Adipocyte (in vitro differentiated cells): Measurements from ENCODE around the gene ACTMAP.

ENCODE experiments used
- DNase-seq: peaks from one replicate; pipeline ENCODE4 v3.0.0-alpha.2; 2015; ENCODE audit warnings: low read depth
- H3K27me3 ChIP-seq: replicated peaks from 2 replicates; pipeline ENCODE4 v1.7.0; 2013; ENCODE audit warnings: mild to moderate bottlenecking, low read length, moderate library complexity; ENCODE audit not compliant: control insufficient read depth, insufficient read depth
- H3K36me3 ChIP-seq: 2 replicates; pipeline ENCODE4 v1.7.0; 2013; ENCODE audit warnings: low read length, mild to moderate bottlenecking, moderate library complexity; ENCODE audit not compliant: control insufficient read depth, insufficient read depth, severe bottlenecking
- H3K4me1 ChIP-seq: 2 replicates; pipeline ENCODE4 v1.7.0; 2013; ENCODE audit warnings: mild to moderate bottlenecking, low read length, moderate library complexity; ENCODE audit not compliant: control insufficient read depth, insufficient read depth
- H3K4me3 ChIP-seq: 2 replicates; pipeline ENCODE4 v1.7.0; 2013; ENCODE audit warnings: mild to moderate bottlenecking, low read length, moderate library complexity
- H3K9ac ChIP-seq: 2 replicates; pipeline ENCODE4 v1.7.0; 2013; ENCODE audit warnings: mild to moderate bottlenecking, low read length, moderate library complexity
- H3K9me3 ChIP-seq: 2 replicates; pipeline ENCODE4 v1.7.0; 2013; ENCODE audit warnings: mild to moderate bottlenecking, low read length, moderate library complexity; ENCODE audit not compliant: control insufficient read depth

ACTMAP gene

DNA sequence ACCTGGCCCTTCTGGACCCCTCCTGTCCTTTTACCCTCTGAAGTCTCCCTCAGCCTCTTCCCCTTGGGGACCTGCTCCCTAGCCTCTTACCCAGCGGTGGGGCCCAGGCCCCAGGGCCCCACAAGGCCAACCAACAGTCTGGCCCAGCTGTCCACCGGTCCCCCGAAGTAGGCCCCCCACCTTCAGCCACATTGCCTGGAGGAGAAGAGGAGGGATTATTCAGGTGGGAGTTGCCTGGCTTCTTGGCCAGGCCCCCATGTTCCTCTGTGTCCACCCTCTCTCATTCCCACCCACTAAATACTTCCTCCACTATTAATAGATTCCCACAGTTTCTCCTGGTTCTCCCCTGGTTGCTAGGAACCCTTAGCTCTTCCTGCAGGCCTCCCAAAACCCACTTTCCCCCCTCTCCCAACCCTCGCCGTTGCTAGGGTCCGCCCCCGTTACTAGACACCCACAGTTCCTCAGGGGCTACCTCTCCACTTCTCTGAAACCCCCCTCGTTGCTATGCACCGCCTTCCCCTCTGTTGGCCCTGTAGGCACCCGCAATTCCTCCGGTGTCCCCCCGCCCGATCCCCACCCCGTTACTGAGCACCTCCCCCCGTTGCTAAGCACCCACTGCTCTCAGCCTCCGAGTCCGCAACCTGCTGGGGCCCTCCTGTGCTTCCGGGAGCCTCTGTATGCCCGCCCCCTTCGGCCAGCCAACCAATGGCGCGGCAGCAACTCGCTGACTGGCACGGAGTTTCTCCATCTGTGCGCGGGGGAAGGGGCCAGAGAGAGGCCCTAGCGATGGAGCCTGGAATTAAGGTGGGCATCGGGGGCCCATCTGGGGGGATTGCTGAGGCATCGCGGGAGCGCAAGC, 35.6 kb downstream of the ACTMAP start:
- Histone ChIP-seq H3K4me3 (peak overlapping the region; percentile 98), H3K9me3 (no peaks in the 10 kb centered on the region), H3K36me3 (peaks cover 7% of the 10 kb centered on the region), H3K4me1 (peaks cover 16% of the 10 kb centered on the region), H3K27me3 (no peaks in the 10 kb centered on the region), H3K9ac (peak overlapping the region; percentile 100)
- peak; percentile 96 for DNase-seq

DNA sequence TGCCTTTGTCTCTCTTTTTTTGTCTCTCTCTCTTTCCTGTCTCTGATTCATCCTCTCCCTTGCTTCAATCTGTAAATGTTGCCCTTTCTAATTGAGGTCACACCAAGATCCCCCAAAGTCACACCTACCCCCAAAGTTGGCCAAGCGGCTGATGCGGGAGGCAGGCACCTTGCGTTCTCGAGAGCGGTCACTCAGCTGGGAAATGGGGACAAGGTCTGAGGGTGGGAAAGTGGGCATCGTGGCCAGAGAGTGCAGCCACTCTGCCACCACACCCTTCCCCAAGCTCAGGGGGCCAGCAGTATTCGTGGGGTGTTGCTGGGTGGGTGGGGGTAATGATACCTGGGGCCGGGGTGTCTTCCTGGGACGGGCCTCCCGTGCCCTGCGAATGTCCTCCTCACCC, 36.3 kb downstream of the ACTMAP start:
- peaks cover 14% of the 10 kb centered on the region for H3K36me3 ChIP-seq
- peak overlapping the region; percentile 100 for H3K9ac ChIP-seq
- no peak for DNase-seq
- no peaks in the 10 kb centered on the region for H3K9me3 ChIP-seq
- no peaks in the 10 kb centered on the region for H3K27me3 ChIP-seq
- peaks cover 16% of the 10 kb centered on the region for H3K4me1 ChIP-seq
- H3K4me3 ChIP-seq: peak overlapping the region; percentile 98

DNA sequence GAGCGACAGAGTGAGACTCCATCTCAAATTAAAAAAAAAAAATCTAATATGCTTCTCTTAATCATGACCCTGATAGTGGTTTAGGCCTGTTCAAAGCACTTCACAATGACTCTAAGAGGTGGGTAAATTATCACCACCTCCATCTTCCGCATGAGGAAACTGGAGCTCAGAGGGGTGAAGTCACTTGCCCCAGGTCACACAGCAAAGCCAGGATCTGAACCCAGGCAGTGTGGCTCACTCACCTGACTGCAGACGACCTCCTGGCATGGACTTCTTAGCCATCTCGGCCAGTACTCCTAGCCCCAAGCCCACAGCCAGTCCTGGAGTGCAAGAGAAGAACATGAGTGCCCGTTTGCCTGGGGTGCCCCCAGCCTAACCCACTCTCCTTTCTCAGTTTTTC, 40.5 kb downstream of the ACTMAP start:
- no peak for DNase-seq
- Histone ChIP-seq H3K4me3 (no peak overlapping the region), H3K9me3 (no peaks in the 10 kb centered on the region), H3K9ac (no peak overlapping the region), H3K36me3 (peaks cover 38% of the 10 kb centered on the region), H3K27me3 (no peaks in the 10 kb centered on the region), H3K4me1 (peaks cover 15% of the 10 kb centered on the region)

DNA sequence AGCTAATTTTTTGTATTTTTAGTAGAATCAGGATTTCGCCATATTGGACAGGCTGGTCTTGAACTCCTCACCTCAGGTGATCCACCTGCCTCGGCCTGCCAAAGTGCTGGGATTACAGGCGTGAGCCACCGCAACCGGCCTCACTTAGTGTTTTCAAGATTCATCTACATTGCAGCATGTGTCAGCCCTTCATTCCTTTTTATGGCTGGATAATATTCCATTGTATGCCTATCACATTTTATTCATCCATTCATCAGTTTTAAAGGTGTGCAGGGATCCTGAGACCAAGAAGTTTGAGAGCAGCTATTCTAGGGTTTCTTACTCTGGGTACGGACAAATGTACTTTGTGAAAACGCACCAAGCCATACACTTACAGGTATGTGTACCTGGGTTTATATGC, 42.7 kb downstream of the ACTMAP start:
- Histone ChIP-seq H3K27me3 (no peaks in the 10 kb centered on the region), H3K4me3 (no peak overlapping the region), H3K9me3 (no peaks in the 10 kb centered on the region), H3K36me3 (peaks cover 59% of the 10 kb centered on the region), H3K9ac (no peak overlapping the region), H3K4me1 (peaks cover 11% of the 10 kb centered on the region)
- DNase-seq: no peak

DNA sequence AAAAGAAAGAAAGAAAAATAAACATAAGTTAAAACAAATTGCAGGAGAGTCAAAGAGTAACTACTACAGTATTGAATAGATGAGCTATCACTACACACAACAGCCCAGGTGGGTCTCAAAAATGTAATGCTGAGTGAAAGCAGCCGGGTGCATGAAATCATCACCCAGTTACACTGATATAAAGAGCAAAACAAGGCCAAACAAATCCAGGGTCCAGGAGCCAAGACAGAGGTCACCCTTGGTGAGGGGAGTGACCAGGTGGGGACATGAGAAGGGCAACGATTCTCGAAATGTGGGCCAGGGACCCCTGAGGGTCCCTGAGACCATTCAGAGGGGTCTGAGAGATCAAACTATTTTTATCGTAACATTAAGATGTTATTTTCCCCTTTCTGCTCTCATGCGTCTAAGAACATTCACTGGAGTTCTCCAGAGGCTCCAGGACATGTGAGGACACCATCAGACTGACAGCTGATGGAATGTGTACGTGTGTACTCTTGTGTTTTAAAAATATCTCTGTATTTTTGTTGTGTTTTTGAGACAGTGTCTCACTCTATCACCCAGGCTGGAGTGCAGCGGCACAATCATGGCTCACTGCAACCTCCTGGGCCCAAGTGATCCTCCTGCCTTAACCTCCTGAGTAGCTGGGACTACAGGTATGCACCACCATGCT, 44.2 kb downstream of the ACTMAP start:
- Histone ChIP-seq H3K27me3 (no peaks in the 10 kb centered on the region), H3K9ac (no peak overlapping the region), H3K4me3 (no peak overlapping the region), H3K36me3 (peaks cover 72% of the 10 kb centered on the region), H3K9me3 (no peaks in the 10 kb centered on the region), H3K4me1 (peaks cover 11% of the 10 kb centered on the region)
- DNase-seq: no peak

DNA sequence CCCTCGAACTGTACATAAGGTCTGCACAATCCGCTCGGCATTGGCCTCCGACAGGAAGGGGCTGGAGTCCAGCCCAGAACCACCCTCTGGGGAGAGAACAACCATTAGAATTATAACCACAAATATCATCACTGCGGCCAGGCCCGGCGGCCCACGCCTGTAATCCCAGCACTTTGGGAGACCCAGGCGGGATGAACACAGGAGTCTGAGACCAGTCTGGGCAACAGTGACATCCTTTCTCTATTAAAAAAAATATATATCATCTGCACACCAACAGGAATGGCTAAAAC, 45.0 kb downstream of the ACTMAP start:
- no peak overlapping the region for H3K9ac ChIP-seq
- no peaks in the 10 kb centered on the region for H3K9me3 ChIP-seq
- peaks cover 77% of the 10 kb centered on the region for H3K36me3 ChIP-seq
- no peak for DNase-seq
- H3K4me3 ChIP-seq: no peak overlapping the region
- peaks cover 11% of the 10 kb centered on the region for H3K4me1 ChIP-seq
- no peaks in the 10 kb centered on the region for H3K27me3 ChIP-seq

DNA sequence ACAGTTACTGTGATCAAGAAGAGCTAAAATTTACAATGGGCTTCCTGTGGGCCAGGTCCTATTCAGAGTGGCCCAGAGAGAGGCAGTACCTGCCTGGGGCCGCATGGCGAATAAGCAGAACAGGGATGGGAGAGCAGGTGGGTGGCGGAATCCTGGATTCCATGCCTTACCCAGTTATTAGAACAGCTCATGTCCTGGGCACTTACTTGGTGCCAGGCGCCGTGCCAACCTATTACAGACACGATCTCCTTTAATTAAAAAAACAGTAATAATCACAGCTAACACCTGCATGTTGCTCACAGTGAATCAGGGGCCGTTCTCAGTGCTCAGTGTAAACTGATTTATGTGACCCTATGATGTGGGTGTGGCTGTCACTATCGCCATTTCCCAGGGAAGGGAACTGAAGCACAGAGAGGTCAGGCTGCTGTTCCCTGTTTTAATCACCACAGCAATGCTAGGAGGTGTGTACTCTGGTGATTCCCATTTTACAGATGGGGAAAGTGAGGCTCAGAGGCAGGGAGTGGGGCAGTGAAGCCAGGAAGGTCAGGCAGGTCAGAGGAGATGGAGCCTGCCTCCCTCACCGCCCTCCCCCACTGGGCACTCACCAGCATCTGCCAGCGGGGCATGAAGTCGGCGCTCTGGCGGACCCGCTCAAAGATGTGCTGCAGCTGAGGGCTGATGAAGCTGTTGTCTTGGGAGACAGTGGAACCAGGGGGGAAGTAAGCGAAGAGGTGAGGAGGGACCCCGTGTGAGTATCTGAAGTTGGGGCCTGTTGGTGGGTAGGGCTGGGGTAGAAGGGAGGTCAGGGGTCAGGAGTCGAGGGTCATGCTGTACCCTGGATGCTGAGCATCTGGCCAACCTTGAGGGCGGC, 45.6 kb downstream of the ACTMAP start:
- Histone ChIP-seq H3K9ac (no peak overlapping the region), H3K27me3 (no peaks in the 10 kb centered on the region), H3K36me3 (peaks cover 74% of the 10 kb centered on the region), H3K9me3 (no peaks in the 10 kb centered on the region), H3K4me3 (no peak overlapping the region), H3K4me1 (peaks cover 11% of the 10 kb centered on the region)
- no peak for DNase-seq

DNA sequence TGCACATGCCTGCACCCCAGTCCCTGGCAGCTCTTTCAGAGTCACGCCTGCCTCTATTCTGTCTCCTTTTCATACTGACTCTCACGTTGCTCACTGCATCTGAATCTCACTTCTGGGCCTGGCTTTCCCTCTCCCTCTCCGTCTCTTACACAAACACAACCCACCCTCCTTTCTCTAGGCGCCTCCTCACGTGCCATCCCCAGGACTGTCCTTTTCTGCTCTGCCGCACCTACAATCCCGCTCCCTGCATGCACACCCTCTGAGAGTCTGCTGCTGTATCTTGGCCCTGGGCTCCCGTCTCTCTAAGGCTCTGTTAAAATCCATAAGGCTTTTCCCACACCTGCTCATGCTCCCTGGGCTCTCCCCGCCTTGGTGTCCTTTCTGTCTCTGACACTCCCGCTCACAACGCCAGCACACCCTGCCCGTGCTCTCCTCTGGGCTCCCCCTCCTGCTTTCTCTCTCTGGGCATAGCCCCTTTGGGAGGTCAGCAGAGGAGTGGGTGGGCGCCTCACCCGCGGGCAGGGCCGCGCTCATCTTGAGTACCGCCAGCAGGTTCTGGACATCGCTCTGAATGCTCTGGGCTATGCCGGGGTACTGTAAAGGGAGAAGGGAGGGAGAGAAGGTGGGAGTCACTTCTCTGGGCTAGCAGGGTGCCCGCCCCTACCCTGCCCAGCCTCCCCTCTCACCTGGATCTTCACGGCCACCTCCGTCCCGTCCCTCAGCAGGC, 47.1 kb downstream of the ACTMAP start:
- H3K36me3 ChIP-seq: peaks cover 59% of the 10 kb centered on the region
- DNase-seq: no peak
- H3K9ac ChIP-seq: no peak overlapping the region
- H3K4me1 ChIP-seq: peaks cover 11% of the 10 kb centered on the region
- H3K4me3 ChIP-seq: no peak overlapping the region
- H3K27me3 ChIP-seq: no peaks in the 10 kb centered on the region
- H3K9me3 ChIP-seq: no peaks in the 10 kb centered on the region

DNA sequence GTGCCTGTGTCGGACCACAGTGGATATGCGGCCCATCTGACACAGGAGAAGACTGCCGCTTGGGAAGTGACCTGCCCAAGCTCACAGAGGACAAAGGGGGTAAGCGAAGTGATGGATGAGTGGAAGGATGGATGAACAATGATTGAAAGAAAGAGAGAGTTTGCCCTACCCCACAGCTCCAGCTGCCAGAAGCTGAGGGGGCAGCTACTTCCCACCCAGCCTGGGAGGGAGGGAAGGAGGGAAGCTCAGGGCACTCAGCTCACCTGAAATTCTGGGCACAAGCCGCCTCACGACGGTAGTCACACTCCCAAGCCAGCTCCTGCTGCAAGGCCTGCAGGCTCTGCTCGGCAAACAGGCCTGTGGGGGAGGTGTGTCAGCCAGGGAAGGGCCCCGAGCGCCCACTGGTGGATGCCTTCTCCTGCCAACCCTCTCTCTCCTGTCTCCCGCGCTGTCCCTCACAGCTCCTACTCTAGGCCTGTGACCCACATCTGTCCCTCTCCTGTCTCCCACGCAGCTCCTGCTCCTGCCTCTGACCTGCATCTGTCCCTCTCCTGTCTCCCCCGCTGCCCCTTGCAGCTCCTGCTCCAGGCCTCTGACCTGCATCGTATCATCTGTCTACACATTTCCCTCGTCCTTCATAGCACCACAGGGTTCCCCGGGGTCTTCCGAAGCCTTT, 47.8 kb downstream of the ACTMAP start:
- DNase-seq: peak; percentile 35
- no peak overlapping the region for H3K4me3 ChIP-seq
- peaks cover 51% of the 10 kb centered on the region for H3K36me3 ChIP-seq
- no peaks in the 10 kb centered on the region for H3K9me3 ChIP-seq
- no peaks in the 10 kb centered on the region for H3K27me3 ChIP-seq
- no peak overlapping the region for H3K9ac ChIP-seq
- H3K4me1 ChIP-seq: peaks cover 11% of the 10 kb centered on the region

DNA sequence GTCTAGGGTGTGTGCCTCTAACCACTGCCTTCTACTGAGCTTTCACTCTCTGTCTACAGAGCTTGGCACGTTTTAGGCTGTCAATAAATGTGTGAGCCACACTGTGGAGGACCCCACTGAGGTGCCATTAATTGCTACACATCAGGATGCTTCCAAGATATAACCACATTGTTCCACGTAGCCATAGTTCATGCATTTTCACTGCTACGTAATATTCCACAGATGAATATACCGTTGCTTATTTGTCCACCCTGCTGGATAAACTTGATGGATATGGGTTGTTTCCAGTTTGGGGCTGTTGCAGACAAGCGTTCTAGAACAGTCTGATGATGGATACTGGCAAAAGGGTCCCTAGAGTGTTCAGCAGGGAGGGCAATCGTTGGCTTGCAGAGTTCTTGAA, 48.5 kb downstream of the ACTMAP start:
- DNase-seq: no peak
- peaks cover 49% of the 10 kb centered on the region for H3K36me3 ChIP-seq
- H3K9me3 ChIP-seq: no peaks in the 10 kb centered on the region
- H3K9ac ChIP-seq: no peak overlapping the region
- H3K4me1 ChIP-seq: peaks cover 11% of the 10 kb centered on the region
- H3K4me3 ChIP-seq: no peak overlapping the region
- H3K27me3 ChIP-seq: no peaks in the 10 kb centered on the region
